Ovary (tissue), 9 donors: ENCODE measurements around the gene PCDHGA9. TPM values are rescaled to one million over a fixed set of nuclear protein-coding genes. Genes with fewer than 3 reads are reported as not detected.
A peak's percentile ranks its signal among the peaks of the same experiment; 100 is the strongest.

Source experiments
- DNase-seq, 5 donors: peaks; one replicate each; pipeline ENCODE4 v3.0.0-alpha.2; 2019 to 2020
- H3K27ac ChIP-seq, 2 donors: fragments of 200-600 bp; one replicate each; pipeline versions ENCODE4 v1.5.1 to v1.8.0; 2019 to 2022
- H3K27me3 ChIP-seq: fragments of 200-600 bp; one replicate; pipeline ENCODE4 v1.8.0; 2022
- H3K36me3 ChIP-seq: fragments of 200-600 bp; sonication (generic); one replicate; pipeline ENCODE4 v1.5.1; 2019
- H3K4me1 ChIP-seq: one replicate; pipeline ENCODE4 v1.8.1; 2013; ENCODE audit warnings: mild to moderate bottlenecking, moderate library complexity; ENCODE audit not compliant: insufficient read depth
- H3K4me3 ChIP-seq: fragments of 200-600 bp; sonication (generic); one replicate; pipeline ENCODE4 v1.5.1; 2017
- H3K9me3 ChIP-seq, 2 donors: fragments of 200-600 bp in 1 of 2; sonication (generic) in 1 of 2; one replicate each; pipeline versions ENCODE4 v1.5.1 to v1.8.1; 2013 to 2019; ENCODE audit warnings: mild to moderate bottlenecking in 1 of 2, moderate library complexity in 1 of 2
- EP300 ChIP-seq: sonication (generic); formaldehyde crosslinking; IDR thresholded peaks from one replicate; pipeline ENCODE4 v1.6.1; 2017; ENCODE audit warnings: antibody characterized with exemption
- POLR2A ChIP-seq: fragments of 450-650 bp; IDR thresholded peaks from one replicate; pipeline ENCODE4 v1.6.1; 2017; ENCODE audit warnings: antibody characterized with exemption, mild to moderate bottlenecking, moderate library complexity
- WGBS, 3 donors: extraction: QIAGEN DNeasy Blood & Tissue Kit in 1 of 3; methylation state at CpG; one replicate each; pipeline versions ENCODE4 v1.1.5 to v1.1.7; 2013 to 2017; 5-methylcytosine and 5-hydroxymethylcytosine counted together
- intact Hi-C, 4 donors: fragments of 100-400 bp; cut with DNase I; formaldehyde crosslinking; loops; one replicate each; pipeline versions ENCODE4 v1.11.0 to v1.15.1; 2022 to 2023
- polyA plus RNA-seq, 2 donors: library from polyadenylated mRNA; stranded (reverse); fragments of 200-250 nt in 1 of 2; fragments of 350-450 nt in 1 of 2; fragmentation: Illumina TruSeq in 1 of 2; extraction: RNeasy Lipid Tissue Mini Kit (QIAGEN cat#74804) in 1 of 2; gene quantifications; one replicate each; pipeline ENCODE4 v1.2.3, GENCODE V29; 2013 to 2014
- total RNA-seq, 7 donors: library from RNA; depleted of rRNA in 2 of 7; stranded (reverse); fragments of >200 nt in 2 of 7; fragmentation: NEBNext Ultra II Directional in 3 of 7; extraction: Animal tissue kit (Norgen Biotek cat#: 25700) in 3 of 7; gene quantifications; one replicate each; pipeline versions ENCODE4 v1.1.0 to v1.2.4, GENCODE V29; 2016 to 2023
- TF ChIP-seq, protein P1 (sequence below), 3 donors: fragments of 450-650 bp in 2 of 3; fragments of 200-600 bp in 1 of 3; IDR thresholded peaks; one replicate each; pipeline versions ENCODE4 v1.5.1 to v1.8.0; 2016 to 2022; ENCODE audit warnings: antibody characterized with exemption in 3 of 3, mild to moderate bottlenecking in 1 of 3
- donor health status: DM: no; HTN: no; CAD: no; lungs with moderate emphysema.
- donor health status: DM: no; HTN: no; CAD: no.
- donor health status: Bipolar disorder and iron deficiency.
- donor health status: DM: yes; HTN: yes; CAD: no.
- donor health status: DM: no; HTN: no; CAD: no.
- donor health status: DM: yes; HTN: yes; CAD: no.

PCDHGA9 gene
- total and polyA plus RNA-seq, 9 donors: 2.3 to 11.7 (median 8.2) TPM

DNA sequence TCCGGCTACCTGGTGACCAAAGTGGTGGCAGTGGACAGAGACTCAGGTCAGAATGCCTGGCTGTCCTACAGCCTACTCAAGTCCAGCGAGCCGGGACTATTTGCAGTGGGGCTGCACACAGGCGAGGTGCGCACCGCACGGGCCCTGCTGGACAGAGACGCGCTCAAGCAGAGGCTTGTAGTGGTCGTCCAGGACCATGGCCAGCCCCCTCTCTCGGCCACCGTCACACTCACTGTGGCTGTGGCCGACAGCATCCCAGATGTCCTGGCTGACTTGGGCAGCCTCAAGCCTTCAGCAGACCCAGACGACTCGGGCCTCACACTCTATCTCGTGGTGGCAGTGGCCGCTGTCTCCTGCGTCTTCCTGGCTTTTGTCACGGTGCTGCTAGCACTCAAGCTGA is 45.6 kb upstream of the PCDHGA9 start:
- H3K4me3 ChIP-seq: no peak overlapping the region
- TF ChIP-seq EP300 (no peak), POLR2A (no peak)
- TF ChIP-seq, protein P1, sequence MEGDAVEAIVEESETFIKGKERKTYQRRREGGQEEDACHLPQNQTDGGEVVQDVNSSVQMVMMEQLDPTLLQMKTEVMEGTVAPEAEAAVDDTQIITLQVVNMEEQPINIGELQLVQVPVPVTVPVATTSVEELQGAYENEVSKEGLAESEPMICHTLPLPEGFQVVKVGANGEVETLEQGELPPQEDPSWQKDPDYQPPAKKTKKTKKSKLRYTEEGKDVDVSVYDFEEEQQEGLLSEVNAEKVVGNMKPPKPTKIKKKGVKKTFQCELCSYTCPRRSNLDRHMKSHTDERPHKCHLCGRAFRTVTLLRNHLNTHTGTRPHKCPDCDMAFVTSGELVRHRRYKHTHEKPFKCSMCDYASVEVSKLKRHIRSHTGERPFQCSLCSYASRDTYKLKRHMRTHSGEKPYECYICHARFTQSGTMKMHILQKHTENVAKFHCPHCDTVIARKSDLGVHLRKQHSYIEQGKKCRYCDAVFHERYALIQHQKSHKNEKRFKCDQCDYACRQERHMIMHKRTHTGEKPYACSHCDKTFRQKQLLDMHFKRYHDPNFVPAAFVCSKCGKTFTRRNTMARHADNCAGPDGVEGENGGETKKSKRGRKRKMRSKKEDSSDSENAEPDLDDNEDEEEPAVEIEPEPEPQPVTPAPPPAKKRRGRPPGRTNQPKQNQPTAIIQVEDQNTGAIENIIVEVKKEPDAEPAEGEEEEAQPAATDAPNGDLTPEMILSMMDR (IDR thresholded peaks at IDR 0.05): no peak

DNA sequence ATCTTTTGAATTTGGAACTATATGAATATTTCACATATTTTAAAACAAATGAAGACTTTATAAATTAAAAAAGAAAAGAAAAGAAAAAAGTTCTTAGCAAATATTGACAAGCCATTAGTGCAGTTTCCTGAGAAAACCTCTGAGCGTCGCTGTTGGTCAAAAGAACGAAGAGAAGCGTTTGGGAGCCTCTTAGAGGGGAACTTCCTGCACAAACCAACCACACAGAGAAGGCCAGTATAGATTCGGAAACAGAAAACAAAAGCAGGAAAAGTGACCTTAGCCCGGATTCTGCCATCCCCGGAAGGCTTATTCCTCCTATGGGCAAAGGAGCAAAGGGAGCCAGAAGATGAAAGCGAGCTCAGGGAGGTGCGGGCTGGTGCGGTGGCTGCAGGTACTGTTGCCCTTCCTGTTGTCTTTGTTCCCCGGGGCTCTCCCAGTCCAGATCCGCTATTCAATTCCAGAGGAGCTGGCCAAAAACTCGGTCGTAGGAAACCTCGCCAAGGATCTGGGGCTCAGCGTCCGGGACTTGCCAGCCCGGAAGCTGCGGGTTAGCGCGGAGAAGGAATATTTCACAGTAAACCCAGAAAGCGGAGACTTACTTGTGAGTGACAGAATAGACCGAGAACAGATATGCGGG is 42.7 kb upstream of the PCDHGA9 start, which contains the start of gene PCDHGB2:
PCDHGB2 (plus strand) TSS at position 205 of the 637 bp plus-strand sequence; CDS start at position 347, 142 bp downstream.
- 17 to 25% (median 19%) methylated on average over 24 of the region's 24 CpGs for WGBS, 3 donors
- intact Hi-C loops: no loop called here
- Histone ChIP-seq H3K36me3 (no peaks in the 10 kb centered on the region), H3K27ac (no peak within 1 kb of the TSS), H3K9me3 (peaks cover 7 to 64% of the 10 kb centered on the region in 2 donors), H3K27me3 (no peaks in the 10 kb centered on the region), H3K4me3 (peak within 1 kb of the TSS; percentile 22), H3K4me1 (no peaks in the 10 kb centered on the region)
- TF ChIP-seq, protein P1 (IDR thresholded peaks at IDR 0.05): no peak
- TF ChIP-seq EP300 (no peak), POLR2A (no peak)
- no peak for DNase-seq

More for the DNA sequence above, 45.6 kb upstream of the PCDHGA9 start:
- DNase-seq: no peak
- Histone ChIP-seq H3K27me3 (no peaks in the 10 kb centered on the region), H3K9me3 (peaks cover 7 to 52% of the 10 kb centered on the region in 2 donors), H3K4me1 (no peaks in the 10 kb centered on the region), H3K36me3 (no peaks in the 10 kb centered on the region), H3K27ac (no peak overlapping the region)
- 42 to 66% (median 46%) methylated on average over 19 of the region's 19 CpGs for WGBS, 3 donors
- intact Hi-C loops: no loop called here

DNA sequence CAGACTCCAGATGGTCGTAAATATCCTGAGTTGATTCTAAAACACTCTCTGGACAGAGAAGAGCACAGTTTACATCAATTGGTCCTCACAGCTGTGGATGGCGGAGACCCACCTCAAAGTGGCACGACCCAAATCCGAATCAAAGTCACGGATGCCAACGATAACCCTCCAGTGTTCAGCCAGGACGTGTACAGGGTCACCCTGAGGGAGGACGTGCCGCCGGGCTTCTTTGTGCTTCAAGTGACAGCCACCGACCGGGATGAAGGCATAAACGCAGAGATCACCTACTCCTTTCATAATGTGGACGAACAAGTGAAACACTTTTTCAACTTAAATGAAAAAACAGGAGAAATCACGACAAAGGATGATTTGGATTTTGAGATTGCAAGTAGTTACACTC is 41.9 kb upstream of the PCDHGA9 start:
- no peak for DNase-seq
- H3K9me3 ChIP-seq: peaks cover 7 to 64% of the 10 kb centered on the region in 2 donors
- WGBS, 3 donors: 31 to 43% (median 39%) methylated on average over 15 of the region's 15 CpGs
- no peaks in the 10 kb centered on the region for H3K36me3 ChIP-seq
- intact Hi-C loops: no loop called here
- H3K4me3 ChIP-seq: no peak overlapping the region
- H3K27ac ChIP-seq: no peak overlapping the region
- no peak for TF ChIP-seq EP300
- TF ChIP-seq POLR2A: no peak
- TF ChIP-seq, protein P1 (IDR thresholded peaks at IDR 0.05): no peak
- H3K27me3 ChIP-seq: no peaks in the 10 kb centered on the region
- no peaks in the 10 kb centered on the region for H3K4me1 ChIP-seq

DNA sequence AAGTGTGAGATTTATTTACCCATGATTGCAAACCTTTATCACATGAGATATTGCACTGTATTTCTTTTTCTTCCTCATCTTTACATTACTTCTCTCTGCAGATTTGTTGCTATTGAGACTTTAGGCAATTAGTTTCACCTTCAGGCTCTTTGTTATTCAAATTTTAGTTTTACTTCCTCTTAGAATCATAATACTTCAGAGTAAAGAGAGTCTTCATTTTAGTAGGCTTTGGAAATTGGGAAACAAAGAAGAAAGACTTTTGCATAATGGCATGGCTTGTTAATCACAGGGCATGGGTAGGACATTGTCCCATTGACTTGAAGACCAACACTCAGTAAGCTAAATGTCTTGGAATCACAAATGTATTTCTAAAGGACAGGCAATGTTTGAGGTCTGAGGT is 39.9 kb upstream of the PCDHGA9 start:
- no peak overlapping the region for H3K4me3 ChIP-seq
- H3K27me3 ChIP-seq: no peaks in the 10 kb centered on the region
- H3K36me3 ChIP-seq: no peaks in the 10 kb centered on the region
- intact Hi-C loops: no loop called here
- TF ChIP-seq POLR2A (no peak), EP300 (no peak)
- TF ChIP-seq, protein P1 (IDR thresholded peaks at IDR 0.05): no peak
- no peak for DNase-seq
- no peaks in the 10 kb centered on the region for H3K4me1 ChIP-seq
- no peak overlapping the region for H3K27ac ChIP-seq
- peaks cover 0 to 56% of the 10 kb centered on the region in 2 donors for H3K9me3 ChIP-seq
